WTC11 (cell line): ENCODE results near the gene FUT7. TPM values are rescaled to one million over a fixed set of nuclear protein-coding genes. Genes with fewer than 3 reads are reported as not detected.
"Not testable (repeated sequence)": the region's sequence is repeated elsewhere in the genome, so short reads cannot be mapped to it uniquely, and the experiment has no call there.

Source experiments
- ATAC-seq: fragments of 200-7000 bp; cut with Tn5 transposase; 2 replicates; pipeline ENCODE4 v1.10.0; 2021; ENCODE audit warnings: mild to moderate bottlenecking, moderate library complexity
- CTCF ChIA-PET: fragments of 300-600 bp; sonication (Branson Sonifier 250); formaldehyde crosslinking; loops from one replicate; lab custom pipeline; 2021; ENCODE audit warnings: antibody characterized with exemption; lab: Charles Lee
- POLR2A ChIA-PET: fragments of 350-600 bp; sonication (Branson Sonifier 250); formaldehyde crosslinking; loops from one replicate; lab custom pipeline; 2021; ENCODE audit warnings: antibody characterized with exemption; lab: Charles Lee
- DNase-seq: peaks from one replicate; pipeline ENCODE4 v3.0.0; 2021; ENCODE audit warnings: low spot score
- H3K27ac Mint-ChIP-seq: 2 replicates; pipeline ENCODE4 v1.8.0; 2021; ENCODE audit warnings: mixed read lengths
- H3K27me3 Mint-ChIP-seq: 2 replicates; pipeline ENCODE4 v1.8.0; 2021; ENCODE audit warnings: low read depth, mild to moderate bottlenecking, moderate library complexity, mixed read lengths
- H3K36me3 Mint-ChIP-seq: 2 replicates; pipeline ENCODE4 v1.8.0; 2021; ENCODE audit warnings: mixed read lengths
- H3K4me1 Mint-ChIP-seq: 2 replicates; pipeline ENCODE4 v1.8.0; 2022; ENCODE audit warnings: mixed read lengths
- H3K4me3 Mint-ChIP-seq: 2 replicates; pipeline ENCODE4 v1.8.0; 2021; ENCODE audit warnings: mild to moderate bottlenecking, moderate library complexity, mixed read lengths
- H3K9me3 Mint-ChIP-seq: 2 replicates; pipeline ENCODE4 v1.8.0; 2021; ENCODE audit warnings: mixed read lengths
- ARID4B ChIP-seq: sonication (generic); formaldehyde crosslinking; IDR thresholded peaks from 2 replicates; pipeline ENCODE4 v1.8.0; 2023; ENCODE audit warnings: missing genetic modification reagents, mild to moderate bottlenecking, borderline replicate concordance
- CREB1 ChIP-seq: sonication (generic); formaldehyde crosslinking; IDR thresholded peaks from 2 replicates; pipeline ENCODE4 v1.8.0; 2023; ENCODE audit warnings: mild to moderate bottlenecking, missing genetic modification reagents
- E2F1 ChIP-seq: sonication (generic); formaldehyde crosslinking; IDR thresholded peaks from 2 replicates; pipeline ENCODE4 v1.8.0; 2022; ENCODE audit warnings: mild to moderate bottlenecking, missing genetic modification reagents
- MXD4 ChIP-seq: fragments of 250-450 bp; sonication (Bioruptor Pico); IDR thresholded peaks from 2 replicates; pipeline ENCODE4 v1.8.0; 2021; ENCODE audit warnings: mild to moderate bottlenecking, moderate library complexity, borderline replicate concordance
- MYBL2 ChIP-seq: sonication (generic); formaldehyde crosslinking; IDR thresholded peaks from 2 replicates; pipeline ENCODE4 v1.8.1; 2023; ENCODE audit warnings: mild to moderate bottlenecking, moderate library complexity, missing genetic modification reagents
- NFATC4 ChIP-seq: fragments of 250-450 bp; sonication (Bioruptor Pico); IDR thresholded peaks from 2 replicates; pipeline ENCODE4 v1.9.0; 2021; ENCODE audit warnings: mild to moderate bottlenecking
- NFYB ChIP-seq: sonication (generic); formaldehyde crosslinking; conservative IDR thresholded peaks from 2 replicates; pipeline ENCODE4 v1.8.0; 2022; ENCODE audit warnings: low read depth, missing genetic modification reagents
- RORB ChIP-seq: fragments of 250-450 bp; sonication (Bioruptor Pico); IDR thresholded peaks from 2 replicates; pipeline ENCODE4 v1.9.0; 2021; ENCODE audit warnings: mild to moderate bottlenecking
- SMAD3 ChIP-seq: sonication (generic); formaldehyde crosslinking; IDR thresholded peaks from 2 replicates; pipeline ENCODE4 v1.8.0; 2022; ENCODE audit warnings: missing genetic modification reagents, mild to moderate bottlenecking, borderline replicate concordance
- SOX15 ChIP-seq: fragments of 250-450 bp; sonication (Bioruptor Pico); IDR thresholded peaks from 2 replicates; pipeline ENCODE4 v1.9.0; 2021; ENCODE audit warnings: mild to moderate bottlenecking
- TEAD1 ChIP-seq: sonication (generic); formaldehyde crosslinking; IDR thresholded peaks from 2 replicates; pipeline ENCODE4 v1.8.0; 2022; ENCODE audit warnings: mild to moderate bottlenecking, missing genetic modification reagents
- ZNF121 ChIP-seq: sonication (generic); formaldehyde crosslinking; IDR thresholded peaks from 2 replicates; pipeline ENCODE4 v1.8.0; 2023; ENCODE audit warnings: missing genetic modification reagents
- ZNF317 ChIP-seq: sonication (generic); formaldehyde crosslinking; IDR thresholded peaks from 2 replicates; pipeline ENCODE4 v1.8.1; 2023; ENCODE audit warnings: low read depth, mild to moderate bottlenecking, moderate library complexity, missing genetic modification reagents, borderline replicate concordance
- total RNA-seq: library from RNA; stranded (reverse); gene quantifications from 3 replicates; pipeline ENCODE4 v1.2.3, GENCODE V29; 2021
- TF ChIP-seq, protein P1 (sequence below): sonication (generic); formaldehyde crosslinking; IDR thresholded peaks from 2 replicates; pipeline ENCODE4 v1.8.1; 2022; ENCODE audit warnings: mild to moderate bottlenecking, moderate library complexity, missing genetic modification reagents
- TF ChIP-seq, protein P2 (sequence below): fragments of 250-450 bp; sonication (Bioruptor Pico); conservative IDR thresholded peaks from 2 replicates; pipeline ENCODE4 v1.9.0; 2021; ENCODE audit warnings: mild to moderate bottlenecking
- TF ChIP-seq, protein P3 (sequence below): fragments of 200-600 bp; IDR thresholded peaks from 2 replicates; pipeline ENCODE4 v1.8.0; 2022; ENCODE audit warnings: antibody characterized with exemption
- TF ChIP-seq, protein P4 (sequence below): sonication (generic); formaldehyde crosslinking; IDR thresholded peaks from 2 replicates; pipeline ENCODE4 v1.8.0; 2022; ENCODE audit warnings: mild to moderate bottlenecking, missing genetic modification reagents

The FUT7 gene
- total RNA-seq, 1 experiment from 2014 or later = not detected

DNA sequence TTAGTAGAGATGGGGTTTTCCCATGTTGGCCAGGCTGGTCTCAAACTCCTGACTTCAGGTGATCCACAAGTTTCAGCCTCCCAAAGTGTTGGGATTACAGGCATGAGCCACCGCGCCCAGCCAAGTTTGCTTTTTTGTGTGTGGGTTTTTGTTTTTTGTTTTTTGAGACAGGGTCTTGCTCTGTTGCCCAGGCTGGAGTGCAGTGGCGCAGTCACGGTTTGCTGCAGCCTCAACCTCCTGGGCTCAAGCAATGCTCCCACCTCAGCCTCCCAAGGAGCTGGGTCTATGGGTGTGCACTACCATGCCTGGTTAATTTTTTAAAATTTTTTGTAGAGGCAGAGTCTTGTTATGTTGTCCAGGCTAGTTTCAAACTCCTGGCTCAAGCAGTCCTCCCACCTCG is 1.6 kb upstream of the FUT7 start:
- ATAC-seq, POLR2A ChIA-PET, H3K36me3 Mint-ChIP-seq, H3K4me1 Mint-ChIP-seq, H3K9me3 Mint-ChIP-seq, DNase-seq, H3K27ac Mint-ChIP-seq, H3K4me3 Mint-ChIP-seq: not testable (repeated sequence)
- peaks cover 12% of the 10 kb centered on the region for H3K27me3 Mint-ChIP-seq
- CTCF ChIA-PET = interaction anchor here (2.3 to 4.9 kb wide), 7 partner anchors 11 to 143 kb away, joined by 8 to 151 read pairs (median 63); partner anchors contain the start of genes C8G, FBXW5, NPDC1 and PTGDS

DNA sequence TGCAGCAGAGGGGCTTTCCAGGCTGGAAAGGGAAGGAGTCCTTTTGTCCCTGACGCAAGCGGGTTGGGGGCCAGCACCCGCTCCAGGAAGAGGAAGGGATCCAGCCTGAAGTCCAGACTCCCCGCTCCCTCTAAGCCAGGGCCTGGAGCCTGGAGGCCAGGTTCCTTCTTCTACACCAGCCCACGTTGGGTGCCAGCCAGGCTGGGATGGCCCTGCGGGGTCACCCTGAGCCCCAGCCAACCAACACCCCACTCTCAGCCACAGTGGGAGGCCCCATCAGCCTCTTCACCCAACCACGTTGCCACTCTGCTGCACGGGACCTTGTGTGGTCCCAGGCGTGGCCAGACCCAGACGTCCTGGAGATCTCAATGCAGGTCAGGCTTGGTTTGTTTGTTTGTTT is 970 bp upstream of the FUT7 start:
- TF ChIP-seq NFATC4 (CRISPR knock-in tag) (no peak), ARID4B (CRISPR knock-in tag) (no peak), NFYB (CRISPR knock-in tag) (no peak), E2F1 (no peak), CREB1 (CRISPR knock-in tag) (no peak), RORB (no peak), ZNF317 (CRISPR knock-in tag) (no peak), TEAD1 (CRISPR knock-in tag) (no peak), SOX15 (CRISPR knock-in tag) (no peak)
- TF ChIP-seq, protein P1, sequence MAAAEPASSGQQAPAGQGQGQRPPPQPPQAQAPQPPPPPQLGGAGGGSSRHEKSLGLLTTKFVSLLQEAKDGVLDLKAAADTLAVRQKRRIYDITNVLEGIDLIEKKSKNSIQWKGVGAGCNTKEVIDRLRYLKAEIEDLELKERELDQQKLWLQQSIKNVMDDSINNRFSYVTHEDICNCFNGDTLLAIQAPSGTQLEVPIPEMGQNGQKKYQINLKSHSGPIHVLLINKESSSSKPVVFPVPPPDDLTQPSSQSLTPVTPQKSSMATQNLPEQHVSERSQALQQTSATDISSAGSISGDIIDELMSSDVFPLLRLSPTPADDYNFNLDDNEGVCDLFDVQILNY = no peak
- TF ChIP-seq, all 79 proteins: peak for 0
- CTCF ChIA-PET = interaction anchor here (0.5 to 1.6 kb wide), 2 partner anchors 85 to 270 kb away, joined by 4 to 6 read pairs; no protein-coding TSS in a partner anchor
- no peaks in the 10 kb centered on the region for H3K4me1 Mint-ChIP-seq
- no peak overlapping the region for H3K4me3 Mint-ChIP-seq
- POLR2A ChIA-PET = no interaction called here
- peaks cover 12% of the 10 kb centered on the region for H3K27me3 Mint-ChIP-seq
- no peak for DNase-seq
- H3K36me3 Mint-ChIP-seq = no peaks in the 10 kb centered on the region
- no peak for ATAC-seq
- H3K9me3 Mint-ChIP-seq = no peaks in the 10 kb centered on the region
- no peak overlapping the region for H3K27ac Mint-ChIP-seq

GRCh38 chr9:137030538-137031527 is 1.1 kb downstream of the FUT7 start:
- Mint-ChIP-seq H3K4me3 (no peak overlapping the region), H3K9me3 (no peaks in the 10 kb centered on the region), H3K36me3 (no peaks in the 10 kb centered on the region), H3K27me3 (peaks cover 17% of the 10 kb centered on the region), H3K27ac (no peak overlapping the region), H3K4me1 (0 out of 2 replicates have a peak, but pooled peaks cover 2% of the 10 kb centered on the region)
- POLR2A ChIA-PET = interaction anchor here (0.6 kb wide), 1 partner anchor 40 kb away, joined by 3 read pairs; no protein-coding TSS in a partner anchor
- DNase-seq (no peak), ATAC-seq (no peak)
- CTCF ChIA-PET = interaction anchor here (1.1 to 4.1 kb wide), 17 partner anchors 10 to 268 kb away, joined by 3 to 53 read pairs (median 14); partner anchors contain the start of genes CLIC3, ENTPD2, NPDC1 and PTGDS
- TF ChIP-seq NFYB (CRISPR knock-in tag) (no peak), NFATC4 (CRISPR knock-in tag) (no peak), SMAD3 (no peak), MXD4 (CRISPR knock-in tag) (no peak), MYBL2 (CRISPR knock-in tag) (no peak), ZNF121 (no peak)
- TF ChIP-seq, protein P2, sequence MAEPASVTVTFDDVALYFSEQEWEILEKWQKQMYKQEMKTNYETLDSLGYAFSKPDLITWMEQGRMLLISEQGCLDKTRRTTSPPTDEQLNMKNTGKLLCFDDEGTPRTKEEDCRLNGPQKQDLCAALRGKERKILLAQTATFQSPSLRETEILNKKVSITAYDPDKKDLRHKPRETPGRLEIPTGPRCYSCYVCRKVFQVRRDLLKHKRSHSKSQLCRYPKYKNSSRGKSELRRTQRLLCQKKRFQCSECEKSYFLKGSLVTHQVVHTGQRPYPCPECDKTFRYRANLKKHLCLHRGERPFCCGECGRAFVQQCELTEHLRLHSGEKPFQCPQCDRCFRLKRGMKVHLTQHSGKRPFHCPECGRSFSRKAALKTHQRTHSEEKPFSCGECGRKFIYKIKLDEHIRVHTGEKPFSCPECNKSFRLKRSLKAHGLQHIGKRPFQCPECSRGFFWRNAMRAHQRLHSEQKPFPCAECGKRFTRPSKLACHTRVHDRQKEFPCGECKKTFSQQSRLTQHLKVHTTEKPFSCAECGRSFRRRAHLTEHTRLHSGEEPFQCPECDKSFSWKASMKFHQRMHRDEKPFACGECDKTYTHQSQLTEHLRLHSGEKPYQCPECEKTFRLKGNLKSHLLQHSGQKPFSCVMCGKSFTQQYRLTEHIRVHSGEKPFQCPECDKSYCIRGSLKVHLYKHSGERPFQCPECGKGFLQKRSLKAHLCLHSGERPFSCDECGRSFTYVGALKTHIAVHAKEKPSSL = no peak
- TF ChIP-seq, protein P3, sequence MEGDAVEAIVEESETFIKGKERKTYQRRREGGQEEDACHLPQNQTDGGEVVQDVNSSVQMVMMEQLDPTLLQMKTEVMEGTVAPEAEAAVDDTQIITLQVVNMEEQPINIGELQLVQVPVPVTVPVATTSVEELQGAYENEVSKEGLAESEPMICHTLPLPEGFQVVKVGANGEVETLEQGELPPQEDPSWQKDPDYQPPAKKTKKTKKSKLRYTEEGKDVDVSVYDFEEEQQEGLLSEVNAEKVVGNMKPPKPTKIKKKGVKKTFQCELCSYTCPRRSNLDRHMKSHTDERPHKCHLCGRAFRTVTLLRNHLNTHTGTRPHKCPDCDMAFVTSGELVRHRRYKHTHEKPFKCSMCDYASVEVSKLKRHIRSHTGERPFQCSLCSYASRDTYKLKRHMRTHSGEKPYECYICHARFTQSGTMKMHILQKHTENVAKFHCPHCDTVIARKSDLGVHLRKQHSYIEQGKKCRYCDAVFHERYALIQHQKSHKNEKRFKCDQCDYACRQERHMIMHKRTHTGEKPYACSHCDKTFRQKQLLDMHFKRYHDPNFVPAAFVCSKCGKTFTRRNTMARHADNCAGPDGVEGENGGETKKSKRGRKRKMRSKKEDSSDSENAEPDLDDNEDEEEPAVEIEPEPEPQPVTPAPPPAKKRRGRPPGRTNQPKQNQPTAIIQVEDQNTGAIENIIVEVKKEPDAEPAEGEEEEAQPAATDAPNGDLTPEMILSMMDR = no peak
- TF ChIP-seq, protein P4, sequence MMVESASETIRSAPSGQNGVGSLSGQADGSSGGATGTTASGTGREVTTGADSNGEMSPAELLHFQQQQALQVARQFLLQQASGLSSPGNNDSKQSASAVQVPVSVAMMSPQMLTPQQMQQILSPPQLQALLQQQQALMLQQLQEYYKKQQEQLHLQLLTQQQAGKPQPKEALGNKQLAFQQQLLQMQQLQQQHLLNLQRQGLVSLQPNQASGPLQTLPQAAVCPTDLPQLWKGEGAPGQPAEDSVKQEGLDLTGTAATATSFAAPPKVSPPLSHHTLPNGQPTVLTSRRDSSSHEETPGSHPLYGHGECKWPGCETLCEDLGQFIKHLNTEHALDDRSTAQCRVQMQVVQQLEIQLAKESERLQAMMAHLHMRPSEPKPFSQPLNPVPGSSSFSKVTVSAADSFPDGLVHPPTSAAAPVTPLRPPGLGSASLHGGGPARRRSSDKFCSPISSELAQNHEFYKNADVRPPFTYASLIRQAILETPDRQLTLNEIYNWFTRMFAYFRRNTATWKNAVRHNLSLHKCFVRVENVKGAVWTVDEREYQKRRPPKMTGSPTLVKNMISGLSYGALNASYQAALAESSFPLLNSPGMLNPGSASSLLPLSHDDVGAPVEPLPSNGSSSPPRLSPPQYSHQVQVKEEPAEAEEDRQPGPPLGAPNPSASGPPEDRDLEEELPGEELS (CRISPR knock-in tag) = no peak
